HG03469 (cell line): ENCODE results near the gene IL27RA.

ENCODE experiments used
- ATAC-seq: cut with Tn5 transposase; IDR thresholded peaks from one replicate; pipeline ENCODE4 v1.9.1; 2021; ENCODE audit warnings: mild to moderate bottlenecking, moderate library complexity, moderate number of reproducible peaks; ENCODE audit not compliant: unreplicated experiment

The IL27RA gene

DNA sequence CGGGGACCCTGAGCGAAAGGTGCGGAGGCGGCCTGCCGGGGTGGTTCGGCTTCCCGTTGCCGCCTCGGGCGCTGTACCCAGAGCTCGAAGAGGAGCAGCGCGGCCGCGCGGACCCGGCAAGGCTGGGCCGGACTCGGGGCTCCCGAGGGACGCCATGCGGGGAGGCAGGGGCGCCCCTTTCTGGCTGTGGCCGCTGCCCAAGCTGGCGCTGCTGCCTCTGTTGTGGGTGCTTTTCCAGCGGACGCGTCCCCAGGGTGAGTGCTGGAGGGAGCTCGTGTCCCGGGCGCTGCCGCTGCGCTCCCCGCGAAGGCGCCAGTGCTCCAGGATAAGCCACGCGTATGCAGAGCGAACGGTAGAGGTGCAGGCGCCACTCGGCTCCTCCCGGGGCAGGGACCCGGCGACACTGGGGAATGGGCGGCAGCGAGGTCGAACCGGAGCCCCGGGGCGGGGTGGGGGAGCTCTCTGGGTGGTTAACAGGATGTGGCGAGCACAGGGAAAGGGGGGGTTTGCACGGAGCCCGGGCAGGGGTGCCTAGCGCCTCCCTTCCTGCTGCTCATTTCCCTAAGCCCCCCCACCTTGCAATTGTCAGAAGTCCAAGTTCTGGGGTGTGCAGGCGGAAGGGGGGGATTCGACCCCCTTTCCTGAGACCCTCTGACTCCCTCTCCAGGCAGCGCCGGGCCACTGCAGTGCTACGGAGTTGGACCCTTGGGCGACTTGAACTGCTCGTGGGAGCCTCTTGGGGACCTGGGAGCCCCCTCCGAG is at the start of gene IL27RA:
TSS of gene IL27RA (plus strand) at position 44 of the 762 bp plus-strand sequence. CDS start at position 155, 111 bp downstream.
- ATAC-seq = peak; percentile 60

DNA sequence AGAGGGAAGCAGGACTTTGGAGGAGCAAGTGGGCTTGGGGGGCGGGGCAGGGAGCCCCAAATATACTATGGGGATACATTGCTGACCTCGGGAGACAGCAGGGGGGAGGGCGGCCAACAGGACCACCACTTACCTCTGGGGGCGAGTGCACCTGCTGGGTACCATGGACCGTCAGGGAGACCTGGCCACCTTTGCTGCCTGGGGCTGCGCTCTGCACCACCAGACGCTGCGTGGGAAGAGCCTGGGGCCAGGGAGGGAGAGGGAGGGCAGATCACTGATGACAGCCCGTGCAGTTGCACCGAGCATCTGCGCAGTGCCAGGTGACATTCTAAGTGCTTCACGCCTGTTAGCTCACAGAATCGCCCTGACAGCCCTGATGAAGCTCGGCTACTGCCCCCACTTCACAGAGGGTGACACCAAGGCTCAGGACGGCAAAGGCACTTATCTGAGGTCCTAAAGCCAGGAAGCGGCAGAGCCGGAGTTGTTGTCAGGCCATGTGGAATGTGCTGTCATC is 49.5 kb upstream of the IL27RA start:
- no peak for ATAC-seq

DNA sequence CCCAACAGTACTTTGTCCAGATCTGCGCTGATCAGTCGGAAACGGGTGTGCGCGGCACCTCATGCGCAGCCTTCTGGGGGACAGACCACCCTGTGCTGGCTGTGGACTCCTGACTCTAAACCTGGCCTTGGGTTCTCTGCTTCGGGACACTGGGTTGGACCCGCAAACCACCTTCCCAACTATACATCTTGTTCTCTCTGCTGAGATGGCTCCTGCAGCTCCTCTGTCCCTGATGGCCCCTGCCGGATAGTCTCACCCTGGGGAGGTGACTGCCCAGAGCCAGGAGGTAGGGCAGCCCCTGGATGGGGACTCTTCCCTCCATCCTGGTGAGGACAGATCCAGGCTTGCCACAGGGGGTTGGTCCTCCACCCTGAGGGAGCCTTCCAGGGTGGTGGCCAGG is 48.8 kb upstream of the IL27RA start:
- ATAC-seq = no peak

DNA sequence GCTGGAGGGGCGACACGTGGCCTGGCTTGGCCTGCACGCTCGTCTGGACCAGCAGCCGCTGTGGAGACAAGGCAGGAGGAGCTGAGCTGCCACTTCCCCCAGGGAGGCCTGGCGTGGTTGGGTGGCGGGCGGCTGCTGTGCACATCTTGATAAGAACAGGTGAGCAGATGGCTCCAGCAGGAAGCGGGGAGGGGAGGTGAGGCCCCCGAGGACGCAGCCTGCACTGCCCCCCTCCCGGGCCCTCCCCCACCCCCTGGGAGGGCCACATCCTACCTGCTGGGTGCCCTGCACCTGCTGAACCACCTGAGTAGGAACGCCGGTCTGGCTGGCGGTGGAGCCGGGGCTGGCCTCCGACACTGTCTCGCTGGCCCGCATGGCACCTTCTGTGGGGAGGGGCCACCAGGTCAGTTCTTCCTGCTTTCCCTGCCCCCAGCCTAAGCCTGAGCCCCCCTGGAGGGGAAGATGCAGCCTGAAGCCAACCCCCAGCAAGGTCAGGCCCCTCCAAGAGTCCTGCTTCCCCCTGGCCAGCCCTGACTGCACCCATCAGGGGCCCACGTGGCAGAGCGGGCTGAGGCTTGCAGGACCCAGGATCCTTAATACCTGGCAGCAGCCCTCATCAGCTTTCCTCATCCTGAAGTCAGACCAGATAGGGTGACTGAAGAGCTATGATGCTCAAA is 48.2 kb upstream of the IL27RA start:
- ATAC-seq = no peak

DNA sequence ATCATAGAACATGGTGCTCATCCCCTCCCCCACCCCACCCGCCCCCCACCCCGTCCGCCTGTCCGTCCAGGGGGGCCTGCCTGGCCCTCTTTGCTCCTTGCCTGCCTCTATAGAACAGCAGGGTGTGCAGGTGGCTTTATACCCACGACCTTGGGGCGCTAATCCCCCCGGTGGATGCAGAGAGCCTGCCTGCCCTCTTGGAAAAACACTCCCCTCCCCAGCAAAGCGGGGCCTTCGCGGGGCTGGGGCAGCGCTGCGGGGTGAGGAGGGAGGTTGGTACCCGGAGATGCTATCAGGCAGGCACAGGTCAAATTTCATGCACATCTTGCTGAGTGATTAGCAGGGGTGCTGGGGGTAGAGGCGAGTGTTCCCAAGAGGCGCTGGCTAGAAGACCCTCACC is 47.4 kb upstream of the IL27RA start:
- no peak for ATAC-seq

DNA sequence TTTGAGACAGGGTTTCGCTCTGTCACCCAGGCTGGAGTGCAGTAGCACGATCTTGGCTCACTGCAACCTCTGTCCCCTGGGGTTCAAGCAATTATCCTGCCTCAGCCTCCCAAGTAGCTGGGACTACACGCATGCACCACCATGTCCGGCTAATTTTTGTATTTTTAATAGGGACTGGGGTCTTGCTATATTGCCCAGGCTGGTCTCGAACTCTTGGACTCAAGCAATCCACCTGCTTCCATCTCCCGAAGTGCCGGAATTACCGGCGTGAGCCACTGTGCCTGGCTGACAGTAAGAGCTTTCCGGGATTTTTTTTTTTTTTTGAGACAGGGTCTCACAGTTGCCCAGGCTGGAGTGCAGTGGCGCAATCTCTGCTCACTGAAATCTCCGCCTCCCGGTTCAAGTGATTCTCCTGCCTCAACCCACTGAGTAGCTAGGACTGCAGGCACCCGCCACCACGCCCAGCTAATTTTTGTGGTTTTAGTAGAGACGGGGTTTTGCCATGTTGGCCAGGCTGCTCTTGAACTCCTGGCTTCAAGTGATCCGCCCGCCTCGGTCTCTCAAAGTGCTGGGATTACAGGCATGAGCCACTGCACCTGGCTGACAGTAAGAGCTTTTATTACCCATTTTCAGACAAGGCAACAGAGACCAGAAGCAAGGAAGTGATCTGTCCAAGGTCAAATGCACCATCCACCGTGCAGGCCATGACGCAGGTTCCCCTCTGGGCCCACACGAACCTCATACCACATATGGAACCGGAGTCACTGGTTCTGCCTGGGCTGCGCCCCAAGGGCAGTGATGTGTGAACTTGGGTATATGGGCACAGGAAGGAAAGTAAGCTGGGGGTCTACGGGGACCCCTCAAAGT is 46.5 kb upstream of the IL27RA start:
- ATAC-seq = no peak

DNA sequence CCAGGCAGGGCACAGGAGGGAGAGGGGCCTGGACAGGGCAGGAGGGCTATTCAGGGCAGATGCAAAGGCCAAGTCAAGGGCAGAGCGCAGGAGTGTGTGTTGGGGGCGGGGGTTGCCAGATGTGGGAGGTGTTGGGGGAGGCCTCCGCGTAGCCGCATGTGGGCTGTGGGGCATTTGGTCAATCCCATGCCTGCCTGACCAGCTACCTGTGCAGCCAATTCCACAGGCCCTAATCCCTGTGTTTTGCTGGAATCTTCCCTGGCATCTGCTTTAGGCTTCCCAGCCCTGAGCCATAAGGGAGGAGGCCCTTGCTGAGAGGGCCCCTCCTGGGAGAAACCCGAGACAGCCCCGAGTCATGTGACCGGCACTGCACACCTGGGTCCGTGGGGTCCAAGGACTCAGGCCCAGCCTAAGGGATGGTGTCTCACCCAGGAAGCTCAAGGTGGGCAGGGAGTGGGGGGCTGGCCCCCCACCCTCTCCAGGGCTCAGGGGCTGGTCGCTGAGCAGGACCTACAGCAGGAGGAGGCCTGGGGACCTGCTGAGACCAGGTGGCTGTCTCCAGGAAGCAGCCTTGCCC is 45.7 kb upstream of the IL27RA start:
- ATAC-seq = no peak

DNA sequence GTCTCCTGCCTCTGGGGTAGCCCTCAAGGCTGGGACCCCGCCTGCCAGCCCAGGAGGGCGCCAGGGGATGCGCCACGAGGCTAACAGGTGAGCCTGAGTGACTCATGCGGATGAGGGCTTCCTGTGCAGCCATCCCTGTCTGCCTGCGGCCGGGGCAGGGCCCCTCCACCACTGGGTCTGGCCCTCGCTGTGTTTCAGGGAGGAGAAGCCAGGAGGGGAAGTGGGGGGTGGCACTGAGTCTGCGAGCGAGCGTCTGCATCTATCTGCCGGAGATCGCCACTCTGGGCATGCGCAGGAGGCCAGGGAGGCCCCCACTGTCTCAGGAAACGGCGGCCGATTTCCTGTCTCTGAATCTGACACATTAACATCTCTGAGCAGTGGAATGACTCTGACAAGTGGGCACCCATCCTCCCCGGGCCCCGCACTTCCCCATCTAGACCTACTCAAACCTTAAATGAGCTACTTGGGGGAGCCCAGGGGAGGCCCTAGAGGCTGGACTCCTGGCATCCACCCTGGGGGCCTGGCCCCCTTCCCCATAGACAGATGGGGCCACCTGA is 45.1 kb upstream of the IL27RA start:
- ATAC-seq = peak; percentile 48

DNA sequence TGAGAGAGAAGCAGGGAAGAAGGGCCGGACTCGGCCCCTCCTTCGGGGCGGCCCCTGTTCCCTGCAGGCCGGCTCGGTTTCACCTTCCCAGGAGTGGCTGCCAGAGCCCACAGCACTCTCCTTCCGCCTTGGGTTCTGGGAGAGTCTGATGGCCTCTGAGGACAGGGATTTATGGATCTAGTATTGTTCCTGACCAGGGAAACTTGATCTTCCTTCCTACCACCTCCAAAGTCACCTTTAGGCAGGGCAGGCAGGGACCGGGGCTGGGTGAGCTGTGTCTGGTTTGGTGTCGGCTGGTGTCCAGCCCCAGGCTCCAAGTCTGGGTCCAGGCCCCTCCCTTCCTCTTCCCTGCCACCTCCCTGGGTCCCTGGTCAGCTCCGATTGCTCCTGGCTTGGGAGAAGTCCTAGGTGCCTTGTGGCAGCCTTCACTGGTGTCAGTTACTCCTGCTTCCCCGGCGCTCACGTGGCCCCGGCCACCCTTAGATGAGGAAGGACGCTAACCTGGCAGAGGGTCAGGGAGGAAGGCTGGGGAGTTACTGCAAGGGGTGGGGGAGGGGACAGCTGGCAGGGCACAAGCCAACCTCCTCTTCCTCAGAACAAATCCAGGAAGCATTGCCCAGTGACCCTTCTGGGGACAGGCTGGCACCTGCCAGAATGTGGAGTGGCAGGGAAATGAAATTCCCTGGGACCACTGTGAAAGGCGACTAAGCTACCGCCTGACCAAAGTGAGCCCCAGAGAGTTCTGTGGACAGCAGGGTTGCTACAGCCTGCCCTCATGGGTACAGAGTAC is 44.3 kb upstream of the IL27RA start:
- ATAC-seq = no peak

DNA sequence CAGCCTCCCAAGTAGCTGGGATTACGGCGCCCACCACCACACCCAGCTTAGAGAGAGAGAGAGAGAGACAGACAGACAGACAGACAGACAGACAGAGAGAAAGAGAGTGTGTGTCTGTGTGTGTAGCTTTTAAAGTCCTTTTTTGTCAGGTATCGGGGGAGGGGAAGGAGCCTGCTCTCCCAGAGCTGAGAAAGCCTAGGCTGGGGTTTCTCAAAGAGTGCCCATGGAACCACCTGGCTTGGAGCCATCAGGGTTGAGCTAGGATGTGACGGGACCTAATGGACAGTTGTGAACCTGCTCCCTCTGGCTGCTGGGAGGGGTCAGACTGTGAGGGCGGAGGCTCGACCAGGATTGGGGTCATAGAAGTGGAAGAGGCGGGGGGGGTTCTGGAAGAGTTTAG is 42.1 kb upstream of the IL27RA start:
- no peak for ATAC-seq

DNA sequence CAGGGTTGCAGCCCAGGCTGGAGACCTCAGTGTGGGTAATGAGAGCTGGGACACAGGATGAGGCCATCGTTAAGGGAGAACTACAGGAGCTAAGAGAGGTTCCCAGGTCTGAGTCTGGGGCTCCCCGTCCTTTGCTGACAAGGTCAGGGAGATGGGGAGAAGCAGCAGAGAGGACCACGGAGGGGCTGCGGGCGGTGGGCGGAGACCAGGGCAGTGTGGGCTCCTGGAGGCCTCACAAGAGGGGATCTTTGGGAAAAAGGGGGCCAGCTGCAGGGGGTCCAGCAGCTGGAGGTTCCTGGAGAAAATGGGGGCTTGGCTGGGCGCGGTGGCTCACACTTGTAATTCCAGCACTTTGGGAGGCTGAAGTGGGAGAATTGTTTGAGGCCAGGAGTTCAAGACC is 41.5 kb upstream of the IL27RA start:
- ATAC-seq = no peak

DNA sequence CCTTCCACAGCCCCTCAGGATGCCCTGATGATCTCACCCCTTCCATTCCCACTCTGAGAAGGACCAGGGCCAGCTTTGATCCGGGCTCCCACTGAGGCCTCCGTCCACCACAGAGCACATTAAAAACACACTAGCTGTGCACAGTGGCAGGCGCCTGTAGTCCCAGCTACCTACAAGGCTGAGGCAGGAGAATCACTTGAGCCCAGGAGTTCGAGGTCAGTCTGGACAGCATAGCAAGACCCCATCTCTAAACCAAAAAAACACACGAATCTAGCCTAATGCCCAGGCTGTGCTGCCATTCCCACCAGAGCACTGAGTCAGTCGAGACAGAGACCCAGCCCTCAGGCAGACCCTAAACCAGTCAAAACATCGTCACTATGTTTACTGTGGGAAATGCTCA is 39.5 kb upstream of the IL27RA start:
- ATAC-seq = no peak

DNA sequence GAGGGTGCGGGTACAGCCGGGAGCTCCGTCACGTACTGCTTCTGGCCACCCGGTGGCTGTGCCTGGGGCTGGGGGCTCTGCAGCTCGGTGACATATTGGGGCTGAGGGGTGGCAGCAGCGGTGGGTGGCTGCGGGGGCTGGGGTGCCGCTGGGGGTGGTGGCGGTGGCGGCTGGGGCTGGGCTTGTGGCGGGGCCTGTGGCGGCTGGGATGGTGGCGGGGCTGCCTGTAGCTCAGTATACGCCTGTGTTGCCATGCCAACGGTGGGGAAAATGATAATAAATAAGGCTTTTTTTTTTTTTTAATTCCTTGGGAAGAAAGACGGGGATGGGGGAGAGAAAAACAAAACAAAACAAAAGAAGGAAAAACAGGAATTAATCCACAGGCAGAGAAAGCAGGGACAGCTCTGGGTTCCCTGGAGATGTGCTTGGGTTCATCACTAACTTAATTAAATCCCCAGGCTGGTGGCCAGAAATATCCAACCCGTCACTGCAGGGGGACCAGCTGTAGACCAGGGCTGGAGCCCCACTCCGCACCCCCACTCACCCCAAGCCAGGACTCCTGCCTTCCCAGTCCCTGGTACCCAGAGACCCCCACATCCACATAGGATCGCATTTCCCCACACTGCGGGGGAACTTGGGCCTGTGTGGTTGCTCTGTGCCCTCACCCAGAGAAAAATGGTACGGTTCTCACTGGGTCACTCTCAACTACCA is 37.8 kb upstream of the IL27RA start:
- ATAC-seq = no peak

DNA sequence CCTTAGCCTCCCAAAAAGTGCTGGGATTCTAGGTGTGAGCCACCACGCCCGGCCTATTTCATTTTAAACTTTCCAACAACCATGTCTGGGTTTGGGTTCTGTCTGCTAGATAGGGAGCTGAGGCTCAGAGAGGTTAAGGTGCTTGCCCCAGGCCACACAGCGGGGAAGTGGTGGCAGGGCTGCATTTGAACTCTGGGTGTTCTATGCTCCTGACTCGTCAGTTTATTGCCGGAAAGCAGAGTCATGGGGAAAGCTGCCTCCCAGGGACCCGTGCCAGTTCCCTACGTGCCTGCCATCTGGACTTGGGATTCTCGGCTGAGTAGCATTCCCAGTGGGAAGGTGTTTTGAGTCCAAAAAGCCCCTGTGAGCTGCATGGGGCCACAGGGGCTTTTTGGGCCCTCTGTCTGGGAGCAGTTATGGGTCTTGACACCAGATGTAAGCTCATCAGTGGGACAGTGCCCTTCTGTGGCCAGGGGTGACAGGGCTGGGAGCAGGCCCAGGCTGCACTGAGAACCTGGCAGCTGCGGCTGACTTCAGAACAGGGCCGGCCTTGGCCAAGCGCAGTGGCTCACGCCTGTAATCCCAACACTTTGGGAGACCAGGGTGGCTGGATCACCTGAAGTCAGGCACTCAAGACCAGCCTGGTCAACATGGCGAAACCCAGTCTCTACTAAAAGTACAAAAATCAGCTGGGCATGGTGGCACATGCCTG is 36.4 kb upstream of the IL27RA start:
- no peak for ATAC-seq

DNA sequence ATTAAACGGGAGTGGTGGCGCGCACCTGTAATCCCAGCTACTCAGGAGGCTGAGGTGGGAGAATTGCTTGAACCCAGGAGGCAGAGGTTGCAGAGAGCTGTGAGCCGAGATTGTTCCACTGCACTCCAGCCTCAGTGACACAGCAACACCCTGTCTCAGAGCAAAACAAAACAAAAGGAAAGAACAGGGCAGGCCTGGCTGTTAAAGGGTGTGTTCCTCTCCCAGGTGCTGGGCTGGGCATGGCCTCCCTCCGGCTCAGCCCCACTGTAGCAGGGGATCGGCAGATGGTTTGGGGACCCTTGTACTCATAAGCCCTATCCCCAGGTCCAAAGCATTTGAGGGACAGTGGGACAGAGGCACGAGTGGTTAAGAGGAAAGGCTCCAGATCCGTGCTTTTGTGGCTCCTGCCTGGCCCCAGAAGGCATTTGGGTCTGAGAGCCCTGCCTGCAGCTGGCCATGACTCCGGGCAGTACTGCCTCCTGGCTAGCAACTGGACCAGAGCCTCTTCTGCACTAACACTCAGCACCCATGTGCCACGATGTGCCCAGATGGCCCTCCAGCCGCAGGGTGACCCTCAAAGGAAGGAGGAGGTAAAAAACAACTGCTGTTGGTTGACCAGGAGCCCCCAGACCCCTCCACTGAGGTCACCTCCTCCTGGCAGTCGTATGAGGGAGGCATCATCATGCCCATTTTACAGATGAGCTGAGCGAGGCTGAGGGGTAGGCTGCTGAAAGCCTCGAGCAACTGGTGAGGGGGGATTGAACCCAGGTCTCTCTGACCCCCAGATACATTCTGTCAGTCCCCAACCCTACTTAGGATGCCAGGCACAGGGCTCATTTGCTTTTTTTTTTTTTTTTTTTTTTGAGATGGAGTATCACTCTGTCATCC is 35.4 kb upstream of the IL27RA start:
- ATAC-seq = no peak

DNA sequence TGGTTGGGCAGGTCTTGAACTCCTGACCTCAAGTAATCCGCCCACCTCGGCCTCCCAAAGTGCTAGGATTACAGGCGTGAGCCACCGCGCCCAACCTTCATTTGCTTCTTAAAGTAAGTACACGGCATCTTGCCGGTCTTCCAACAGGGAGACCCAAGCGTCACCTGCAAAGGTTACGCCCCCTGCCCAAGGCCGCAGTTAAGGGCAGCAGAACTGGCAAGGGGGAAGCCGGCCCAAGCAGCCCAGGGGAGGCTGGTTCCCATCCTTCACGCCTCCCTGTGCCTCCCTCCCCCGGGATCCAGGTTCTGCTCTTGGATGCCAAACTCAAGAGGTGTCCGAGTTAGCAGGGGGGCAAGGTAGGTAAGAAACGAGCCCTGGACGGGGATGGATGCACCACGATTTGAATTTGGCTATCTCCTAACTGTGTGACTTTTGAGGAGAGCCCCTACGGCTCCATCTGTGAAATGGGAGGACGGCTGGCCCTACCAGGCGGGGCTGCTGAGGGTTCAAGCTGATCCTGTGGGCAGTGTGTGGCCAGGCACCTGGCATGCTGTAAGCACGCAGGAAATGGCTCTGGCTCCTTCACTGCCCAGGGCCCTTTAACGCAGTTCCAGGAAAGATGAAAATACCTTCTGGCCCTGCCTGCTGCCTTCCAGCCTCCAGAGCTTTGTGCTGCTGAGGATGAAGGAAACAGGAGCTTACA is 34.5 kb upstream of the IL27RA start:
- ATAC-seq = no peak

DNA sequence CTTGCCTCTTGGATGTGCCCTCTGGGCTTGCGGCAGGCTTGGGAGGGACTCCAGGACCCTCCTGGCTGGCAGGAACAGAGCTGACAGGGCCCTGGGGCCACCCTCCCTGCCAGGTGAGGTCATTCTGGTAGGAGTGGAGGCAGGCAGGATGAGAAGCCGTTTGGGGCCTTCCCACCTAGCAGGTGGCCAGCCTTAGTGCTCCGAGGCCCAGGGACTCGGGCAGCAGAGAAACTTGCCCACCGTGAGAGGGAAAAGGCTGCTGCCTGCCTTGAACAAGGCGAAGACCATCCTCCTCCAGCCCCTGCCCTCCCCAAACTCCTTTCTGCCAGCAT is 34.0 kb upstream of the IL27RA start:
- ATAC-seq = no peak
